Measurements from ENCODE around the gene ZC3H8.
"Not testable (repeated sequence)": the region's sequence is repeated elsewhere in the genome, so short reads cannot be mapped to it uniquely, and the experiment has no call there.

ZC3H8 gene

GRCh38 chr2:112220831-112221230 lies 34.0 kb downstream of the ZC3H8 start:
- DNase-seq (ENCODE audit: low read depth) = no peak
- no peak for TF ChIP-seq CTCF (IDR thresholded peaks at IDR 0.05; ENCODE audit: control insufficient read depth, insufficient read depth, low read depth, low read length, missing control alignments)
- H3K4me3 ChIP-seq (ENCODE audit: control insufficient read depth, low read depth, low read length) = no peak overlapping the region

- no peak for DNase-seq (ENCODE audit: low read depth)
- H3K4me3 ChIP-seq (ENCODE audit: control insufficient read depth, low read depth, low read length) = no peak overlapping the region
- no peak for TF ChIP-seq CTCF (IDR thresholded peaks at IDR 0.05; ENCODE audit: control insufficient read depth, insufficient read depth, low read depth, low read length, missing control alignments)
Measured at GRCh38 chr2:112220186-112220585, 34.7 kb downstream of the ZC3H8 start.

GRCh38 chr2:112217854-112218253 lies 37.0 kb downstream of the ZC3H8 start:
- TF ChIP-seq CTCF (IDR thresholded peaks at IDR 0.05; ENCODE audit: control insufficient read depth, insufficient read depth, low read depth, low read length, missing control alignments) = no peak
- no peak for DNase-seq (ENCODE audit: low read depth)

GRCh38 chr2:112216167-112216566 lies 38.7 kb downstream of the ZC3H8 start:
- peak; percentile 56 for TF ChIP-seq CTCF (IDR thresholded peaks at IDR 0.05; ENCODE audit: control insufficient read depth, insufficient read depth, low read depth, low read length, missing control alignments)
- DNase-seq (ENCODE audit: low read depth) = no peak
- no peak overlapping the region for H3K4me3 ChIP-seq (ENCODE audit: control insufficient read depth, low read depth, low read length)

More at GRCh38 chr2:112217854-112218253, 37.0 kb downstream of the ZC3H8 start:
- H3K4me3 ChIP-seq (ENCODE audit: control insufficient read depth, low read depth, low read length) = no peak overlapping the region

GRCh38 chr2:112207905-112208304 lies 46.9 kb downstream of the ZC3H8 start:
- H3K4me3 ChIP-seq (ENCODE audit: control insufficient read depth, low read depth, low read length) = not testable (repeated sequence)

GRCh38 chr2:112204411-112204810 lies 50.4 kb downstream of the ZC3H8 start:
- no peak for DNase-seq (ENCODE audit: low read depth)
- TF ChIP-seq CTCF (IDR thresholded peaks at IDR 0.05; ENCODE audit: control insufficient read depth, insufficient read depth, low read depth, low read length, missing control alignments) = no peak

More at GRCh38 chr2:112207905-112208304, 46.9 kb downstream of the ZC3H8 start:
- not testable (repeated sequence) for DNase-seq (ENCODE audit: low read depth)

GRCh38 chr2:112201696-112202430 lies 53.0 kb downstream of the ZC3H8 start:
- no peak for DNase-seq (ENCODE audit: low read depth)
- no peak for TF ChIP-seq CTCF (IDR thresholded peaks at IDR 0.05; ENCODE audit: control insufficient read depth, insufficient read depth, low read depth, low read length, missing control alignments)
- no peak overlapping the region for H3K4me3 ChIP-seq (ENCODE audit: control insufficient read depth, low read depth, low read length)

More at GRCh38 chr2:112204411-112204810, 50.4 kb downstream of the ZC3H8 start:
- no peak overlapping the region for H3K4me3 ChIP-seq (ENCODE audit: control insufficient read depth, low read depth, low read length)

Measured in AG09309 (cell line).